HCT116 (cell line): ENCODE results near the gene CFAP107. TPM values are rescaled to one million over a fixed set of nuclear protein-coding genes. Genes with fewer than 3 reads are reported as not detected.

Source experiments
- ATAC-seq: fragments of 200-7000 bp; cut with Tn5 transposase; 2 replicates; pipeline ENCODE4 v1.9.1; 2020; ENCODE audit warnings: mild to moderate bottlenecking, moderate library complexity
- BruUV-seq: library from RNA; stranded (reverse); fragments of 400-500 nt; replicated peaks from 2 replicates; lab custom pipeline; 2021; lab: Mats Ljungman, UMichigan
- CTCF ChIA-PET: fragments of 300-600 bp; sonication (Branson Sonifier 250); formaldehyde crosslinking; loops from one replicate; lab custom pipeline; 2021; ENCODE audit warnings: antibody characterized with exemption; lab: Charles Lee
- POLR2A ChIA-PET: fragments of 300-600, 350-600 bp; sonication (Branson Sonifier 250); formaldehyde crosslinking; loops from one replicate; lab custom pipeline; 2021; ENCODE audit warnings: antibody characterized with exemption; lab: Charles Lee
- RAD21 ChIA-PET, 2 experiments: fragments of 300-600 bp; sonication (Branson Sonifier 250); formaldehyde crosslinking; loops; one replicate each; lab custom pipeline; 2023; ENCODE audit warnings: low total read pairs in 2 of 2; ENCODE audit not compliant: uncharacterized antibody in 2 of 2, unreplicated experiment in 2 of 2, low non-redundant PET in 1 of 2; lab: Charles Lee
- DNase-seq: peaks from one replicate; pipeline ENCODE4 v3.0.0-alpha.2; 2010; ENCODE audit warnings: low read depth, low spot score
- H2AFZ ChIP-seq: fragments of 200-600 bp; shearing (Covaris generic), sonication (generic); 2 replicates; pipeline ENCODE4 v1.6.1; 2017; ENCODE audit warnings: low read depth, mixed run types, mixed read lengths, antibody characterized with exemption, low read length; ENCODE audit not compliant: poor library complexity, severe bottlenecking
- H3K27ac ChIP-seq: 2 replicates; pipeline ENCODE4 v1.5.1; 2012; ENCODE audit warnings: low read depth, low read length
- H3K27me3 ChIP-seq: fragments of 200-600 bp; sonication (generic); 2 replicates; pipeline ENCODE4 v1.6.1; 2016; ENCODE audit warnings: mixed run types, low read length, mixed read lengths; ENCODE audit not compliant: insufficient read depth
- H3K36me3 ChIP-seq, 2 experiments: fragments of 200-500 bp in 1 of 2; fragments of 200-600 bp in 1 of 2; sonication (Bioruptor generic) in 1 of 2; sonication (generic) in 1 of 2; 2 replicates each; pipeline versions ENCODE4 v1.5.1 to v1.6.1; 2014 to 2016; ENCODE audit warnings: low read length in 2 of 2, inconsistent platforms in 1 of 2, mixed read lengths in 1 of 2, mixed run types in 1 of 2; ENCODE audit not compliant: insufficient read depth in 2 of 2, control insufficient read depth in 1 of 2
- H3K4me1 ChIP-seq, 2 experiments: fragments of 200-600 bp in 1 of 2; sonication (generic) in 1 of 2; 2 replicates each; pipeline versions ENCODE4 v1.5.1 to v1.6.1; 2012 to 2017; ENCODE audit warnings: low read length in 2 of 2, inconsistent platforms in 1 of 2, mild to moderate bottlenecking in 1 of 2, mixed read lengths in 1 of 2, mixed run types in 1 of 2, moderate library complexity in 1 of 2; ENCODE audit not compliant: insufficient read depth in 2 of 2, control insufficient read depth in 1 of 2
- H3K4me2 ChIP-seq: fragments of 200-600 bp; sonication (generic); 2 replicates; pipeline ENCODE4 v1.6.1; 2017; ENCODE audit warnings: mixed run types, low read length, mixed read lengths
- H3K4me3 ChIP-seq, 2 experiments: fragments of 200-600 bp in 1 of 2; sonication (generic) in 1 of 2; replicated peaks in 1 of 2; 2 replicates each; pipeline ENCODE4 v1.5.1; 2011 to 2016; ENCODE audit warnings: low read length in 2 of 2, control low read depth in 1 of 2, low read depth in 1 of 2, mild to moderate bottlenecking in 1 of 2, mixed read lengths in 1 of 2, mixed run types in 1 of 2
- H3K79me2 ChIP-seq: fragments of 200-600 bp; sonication (generic); 2 replicates; pipeline ENCODE4 v1.6.1; 2017; ENCODE audit warnings: mild to moderate bottlenecking, mixed run types, low read length, moderate library complexity, mixed read lengths; ENCODE audit not compliant: insufficient read depth
- H3K9ac ChIP-seq: fragments of 200-600 bp; sonication (generic); 2 replicates; pipeline ENCODE4 v1.6.1; 2016; ENCODE audit warnings: low read length, mixed read lengths
- H3K9me2 ChIP-seq: fragments of 200-600 bp; sonication (generic), shearing (Covaris generic); 2 replicates; pipeline ENCODE4 v1.6.1; 2017; ENCODE audit warnings: mixed run types, mild to moderate bottlenecking, moderate library complexity; ENCODE audit not compliant: insufficient read depth
- H3K9me3 ChIP-seq, 2 experiments: fragments of 200-500 bp in 1 of 2; fragments of 200-600 bp in 1 of 2; sonication (Bioruptor generic) in 1 of 2; sonication (generic) in 1 of 2; 2 replicates each; pipeline ENCODE4 v1.6.1; 2014 to 2017; ENCODE audit warnings: low read length in 2 of 2, mixed read lengths in 2 of 2, inconsistent platforms in 1 of 2, low read depth in 1 of 2, mild to moderate bottlenecking in 1 of 2, mixed run types in 1 of 2, moderate library complexity in 1 of 2; ENCODE audit not compliant: control insufficient read depth in 1 of 2, insufficient read depth in 1 of 2
- H4K20me1 ChIP-seq: fragments of 200-600 bp; sonication (generic), shearing (Covaris generic); 2 replicates; pipeline ENCODE4 v1.6.1; 2017; ENCODE audit warnings: mixed run types, mild to moderate bottlenecking, moderate library complexity; ENCODE audit not compliant: insufficient read depth
- CBX3 ChIP-seq: IDR thresholded peaks from 2 replicates; pipeline ENCODE4 v1.6.1; 2012; ENCODE audit warnings: low read depth
- CEBPB ChIP-seq: IDR thresholded peaks from 2 replicates; pipeline ENCODE4 v1.6.1; 2012; ENCODE audit warnings: low read depth
- EGR1 ChIP-seq: IDR thresholded peaks from 2 replicates; pipeline ENCODE4 v1.6.1; 2012; ENCODE audit warnings: low read depth
- ELF1 ChIP-seq: IDR thresholded peaks from 2 replicates; pipeline ENCODE4 v1.6.1; 2012; ENCODE audit warnings: low read depth, borderline replicate concordance
- EZH2 ChIP-seq: fragments of 200-600 bp; sonication (generic); IDR thresholded peaks from 2 replicates; pipeline ENCODE4 v1.6.1; 2017; ENCODE audit warnings: antibody characterized with exemption, mixed run types
- JUND ChIP-seq: IDR thresholded peaks from 2 replicates; pipeline ENCODE4 v1.6.1; 2012
- POLR2A ChIP-seq: IDR thresholded peaks from 2 replicates; pipeline ENCODE4 v1.7.0; 2011; ENCODE audit warnings: borderline replicate concordance; ENCODE audit not compliant: insufficient read depth, insufficient read length; ENCODE audit errors: extremely low read depth
- RAD21 ChIP-seq: IDR thresholded peaks from 2 replicates; pipeline ENCODE4 v1.6.1; 2012; ENCODE audit warnings: low read depth, mild to moderate bottlenecking
- SP1 ChIP-seq: IDR thresholded peaks from 2 replicates; pipeline ENCODE4 v1.6.1; 2012; ENCODE audit warnings: low read depth
- SRF ChIP-seq: IDR thresholded peaks from 2 replicates; pipeline ENCODE4 v1.6.1; 2012; ENCODE audit warnings: low read depth
- TCF7L2 ChIP-seq: IDR thresholded peaks from 2 replicates; pipeline ENCODE4 v1.7.0; 2011; ENCODE audit warnings: borderline replicate concordance, inconsistent platforms; ENCODE audit not compliant: insufficient read depth, insufficient read length; ENCODE audit errors: extremely low read depth
- intact Hi-C: fragments of 100-400 bp; cut with micrococcal nuclease; formaldehyde crosslinking; loops from 2 replicates; pipeline ENCODE4 v1.10.0; 2022
- total RNA-seq: library from RNA; stranded (reverse); gene quantifications from one replicate; pipeline ENCODE4 v1.2.1, GENCODE V29; 2021; ENCODE audit not compliant: unreplicated experiment
- TF ChIP-seq, protein P1 (sequence below): IDR thresholded peaks from 2 replicates; pipeline ENCODE4 v1.6.1; 2012
- TF ChIP-seq, protein P2 (sequence below), 3 experiments: fragments of 200-600 bp in 1 of 3; sonication (generic) in 1 of 3; IDR thresholded peaks in 2 of 3; conservative IDR thresholded peaks in 1 of 3; 2 replicates each; pipeline ENCODE4 v1.5.1; 2012 to 2017; ENCODE audit warnings: low read depth in 2 of 3, low read length in 2 of 3, antibody characterized with exemption in 1 of 3, borderline replicate concordance in 1 of 3, control low read depth in 1 of 3, mild to moderate bottlenecking in 1 of 3, mixed read lengths in 1 of 3, mixed run types in 1 of 3, moderate library complexity in 1 of 3; ENCODE audit not compliant: insufficient read depth in 1 of 3
- TF ChIP-seq, protein P3 (sequence below): IDR thresholded peaks from 2 replicates; pipeline ENCODE4 v1.6.1; 2012; ENCODE audit warnings: low read depth

The CFAP107 gene
- total RNA-seq, 1 experiment from 2014 or later, result not detected

DNA sequence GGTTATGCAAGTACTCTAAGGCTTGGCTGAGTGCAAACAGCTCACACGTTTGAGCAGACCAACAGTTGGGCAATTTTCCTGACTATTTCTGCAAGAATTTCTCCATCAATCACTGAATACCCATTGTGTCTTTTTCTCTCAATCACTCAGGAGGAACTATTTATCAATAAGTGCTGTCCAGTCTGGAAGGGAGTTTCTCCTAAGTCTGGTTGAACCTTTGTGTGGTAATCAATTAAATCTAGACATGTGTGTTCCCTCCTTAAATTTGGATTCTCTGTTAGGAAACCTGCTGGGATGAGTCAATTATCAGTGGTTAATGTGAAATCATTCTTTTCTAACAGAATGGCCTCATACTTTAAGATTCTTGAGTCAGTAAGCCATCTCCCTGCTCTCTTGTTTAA, 36.9 kb upstream of the CFAP107 start:
- Histone ChIP-seq H3K36me3 (no peaks in the 10 kb centered on the region), H3K4me3 (no peak overlapping the region), H4K20me1 (no peaks in the 10 kb centered on the region), H3K27ac (no peak overlapping the region), H3K4me1 (no peaks in the 10 kb centered on the region), H2AFZ (no peak overlapping the region), H3K79me2 (no peaks in the 10 kb centered on the region), H3K4me2 (no peak overlapping the region), H3K9me2 (no peaks in the 10 kb centered on the region), H3K9ac (no peak overlapping the region), H3K9me3 (no peaks in the 10 kb centered on the region), H3K27me3 (no peaks in the 10 kb centered on the region)
- ATAC-seq, result no peak
- intact Hi-C loops, result no loop called here
- DNase-seq, result no peak
- ChIA-PET RAD21 (no interaction called here), POLR2A (no interaction called here), CTCF (no interaction called here)
- BruUV-seq, result no TSS peak
- TF ChIP-seq RAD21, result no peak
- TF ChIP-seq, protein P1, sequence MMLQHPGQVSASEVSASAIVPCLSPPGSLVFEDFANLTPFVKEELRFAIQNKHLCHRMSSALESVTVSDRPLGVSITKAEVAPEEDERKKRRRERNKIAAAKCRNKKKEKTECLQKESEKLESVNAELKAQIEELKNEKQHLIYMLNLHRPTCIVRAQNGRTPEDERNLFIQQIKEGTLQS, result no peak
- no peak for TF ChIP-seq EZH2
- no peak for TF ChIP-seq JUND

DNA sequence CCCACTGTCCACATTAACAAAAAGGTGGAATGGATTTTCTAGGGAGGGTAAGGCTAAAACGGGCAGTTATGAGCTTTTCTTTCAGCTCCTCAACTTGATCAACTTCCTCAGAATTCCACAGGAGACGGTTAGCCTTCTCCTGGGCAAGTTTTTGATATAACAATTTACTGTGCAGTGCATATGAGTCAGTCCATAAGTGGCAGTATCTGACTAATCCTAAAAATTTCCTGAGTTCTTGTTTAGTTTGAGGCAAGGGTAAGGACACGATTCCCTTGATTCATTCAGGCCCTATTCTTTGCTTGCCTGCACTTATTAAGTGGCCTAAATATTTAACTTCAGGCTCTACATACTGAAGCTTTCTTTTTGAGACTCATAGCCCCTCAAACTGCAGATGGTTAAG, 36.3 kb upstream of the CFAP107 start:
- BruUV-seq, result no TSS peak
- no peak overlapping the region for H2AFZ ChIP-seq
- H3K4me2 ChIP-seq, result no peak overlapping the region
- ATAC-seq, result no peak
- no peak for DNase-seq
- intact Hi-C loops, result no loop called here
- no peaks in the 10 kb centered on the region for H3K27me3 ChIP-seq
- POLR2A ChIA-PET, result no interaction called here
- no peak overlapping the region for H3K4me3 ChIP-seq
- no peaks in the 10 kb centered on the region for H3K4me1 ChIP-seq
- RAD21 ChIA-PET, result no interaction called here
- H3K9me2 ChIP-seq, result no peaks in the 10 kb centered on the region
- H3K9ac ChIP-seq, result no peak overlapping the region
- no peaks in the 10 kb centered on the region for H3K9me3 ChIP-seq
- H3K79me2 ChIP-seq, result no peaks in the 10 kb centered on the region
- H3K27ac ChIP-seq, result no peak overlapping the region
- no peaks in the 10 kb centered on the region for H4K20me1 ChIP-seq
- CTCF ChIA-PET, result no interaction called here
- TF ChIP-seq ELF1, result no peak
- no peak for TF ChIP-seq POLR2A
- TF ChIP-seq, protein P2, sequence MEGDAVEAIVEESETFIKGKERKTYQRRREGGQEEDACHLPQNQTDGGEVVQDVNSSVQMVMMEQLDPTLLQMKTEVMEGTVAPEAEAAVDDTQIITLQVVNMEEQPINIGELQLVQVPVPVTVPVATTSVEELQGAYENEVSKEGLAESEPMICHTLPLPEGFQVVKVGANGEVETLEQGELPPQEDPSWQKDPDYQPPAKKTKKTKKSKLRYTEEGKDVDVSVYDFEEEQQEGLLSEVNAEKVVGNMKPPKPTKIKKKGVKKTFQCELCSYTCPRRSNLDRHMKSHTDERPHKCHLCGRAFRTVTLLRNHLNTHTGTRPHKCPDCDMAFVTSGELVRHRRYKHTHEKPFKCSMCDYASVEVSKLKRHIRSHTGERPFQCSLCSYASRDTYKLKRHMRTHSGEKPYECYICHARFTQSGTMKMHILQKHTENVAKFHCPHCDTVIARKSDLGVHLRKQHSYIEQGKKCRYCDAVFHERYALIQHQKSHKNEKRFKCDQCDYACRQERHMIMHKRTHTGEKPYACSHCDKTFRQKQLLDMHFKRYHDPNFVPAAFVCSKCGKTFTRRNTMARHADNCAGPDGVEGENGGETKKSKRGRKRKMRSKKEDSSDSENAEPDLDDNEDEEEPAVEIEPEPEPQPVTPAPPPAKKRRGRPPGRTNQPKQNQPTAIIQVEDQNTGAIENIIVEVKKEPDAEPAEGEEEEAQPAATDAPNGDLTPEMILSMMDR (IDR thresholded peaks at IDR 0.05 in 2 of 3, conservative IDR thresholded peaks at IDR 0.05 in 1 of 3; ENCODE audit: borderline replicate concordance in 1 of 3, insufficient read depth in 1 of 3, low read depth in 2 of 3, low read length in 2 of 3), result no peak
- no peak for TF ChIP-seq CEBPB
- TF ChIP-seq SRF, result no peak
- no peak for TF ChIP-seq CBX3
- TF ChIP-seq EGR1, result no peak
- TF ChIP-seq SP1, result no peak
- TF ChIP-seq, protein P3, sequence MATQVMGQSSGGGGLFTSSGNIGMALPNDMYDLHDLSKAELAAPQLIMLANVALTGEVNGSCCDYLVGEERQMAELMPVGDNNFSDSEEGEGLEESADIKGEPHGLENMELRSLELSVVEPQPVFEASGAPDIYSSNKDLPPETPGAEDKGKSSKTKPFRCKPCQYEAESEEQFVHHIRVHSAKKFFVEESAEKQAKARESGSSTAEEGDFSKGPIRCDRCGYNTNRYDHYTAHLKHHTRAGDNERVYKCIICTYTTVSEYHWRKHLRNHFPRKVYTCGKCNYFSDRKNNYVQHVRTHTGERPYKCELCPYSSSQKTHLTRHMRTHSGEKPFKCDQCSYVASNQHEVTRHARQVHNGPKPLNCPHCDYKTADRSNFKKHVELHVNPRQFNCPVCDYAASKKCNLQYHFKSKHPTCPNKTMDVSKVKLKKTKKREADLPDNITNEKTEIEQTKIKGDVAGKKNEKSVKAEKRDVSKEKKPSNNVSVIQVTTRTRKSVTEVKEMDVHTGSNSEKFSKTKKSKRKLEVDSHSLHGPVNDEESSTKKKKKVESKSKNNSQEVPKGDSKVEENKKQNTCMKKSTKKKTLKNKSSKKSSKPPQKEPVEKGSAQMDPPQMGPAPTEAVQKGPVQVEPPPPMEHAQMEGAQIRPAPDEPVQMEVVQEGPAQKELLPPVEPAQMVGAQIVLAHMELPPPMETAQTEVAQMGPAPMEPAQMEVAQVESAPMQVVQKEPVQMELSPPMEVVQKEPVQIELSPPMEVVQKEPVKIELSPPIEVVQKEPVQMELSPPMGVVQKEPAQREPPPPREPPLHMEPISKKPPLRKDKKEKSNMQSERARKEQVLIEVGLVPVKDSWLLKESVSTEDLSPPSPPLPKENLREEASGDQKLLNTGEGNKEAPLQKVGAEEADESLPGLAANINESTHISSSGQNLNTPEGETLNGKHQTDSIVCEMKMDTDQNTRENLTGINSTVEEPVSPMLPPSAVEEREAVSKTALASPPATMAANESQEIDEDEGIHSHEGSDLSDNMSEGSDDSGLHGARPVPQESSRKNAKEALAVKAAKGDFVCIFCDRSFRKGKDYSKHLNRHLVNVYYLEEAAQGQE, result no peak
- no peak for TF ChIP-seq TCF7L2
- TF ChIP-seq, all 23 proteins: peak for 0
- no peaks in the 10 kb centered on the region for H3K36me3 ChIP-seq
